AG04450 (cell line): ENCODE measurements around the gene ATP5F1E. TPM values are rescaled to one million over a fixed set of nuclear protein-coding genes. Genes with fewer than 3 reads are reported as not detected.

ENCODE experiments used
- CTCF ChIA-PET: fragments of 300-600, 350-600 bp; formaldehyde crosslinking; extraction: SDS; loops from one replicate; lab custom pipeline; 2022; ENCODE audit warnings: antibody characterized with exemption, inconsistent platforms; lab: Charles Lee
- POLR2A ChIA-PET: fragments of 350-600 bp; formaldehyde crosslinking; extraction: SDS; loops from one replicate; lab custom pipeline; 2021; ENCODE audit warnings: antibody characterized with exemption, inconsistent platforms; lab: Yijun Ruan, JAX
- DNase-seq: peaks from one replicate; pipeline ENCODE4 v3.0.0-alpha.2; 2011; ENCODE audit warnings: low read depth, low spot score
- H3K27ac ChIP-seq: one replicate; pipeline ENCODE4 v1.5.1; 2012; ENCODE audit warnings: low read depth, low read length, control low read depth
- H3K27me3 ChIP-seq: one replicate; pipeline ENCODE4 v1.6.0; 2012; ENCODE audit warnings: low read length; ENCODE audit not compliant: control insufficient read depth, insufficient read depth
- H3K4me3 ChIP-seq: 2 replicates; pipeline ENCODE4 v1.5.1; 2011; ENCODE audit warnings: mild to moderate bottlenecking, low read depth, low read length, control low read depth
- H3K9me3 ChIP-seq: 2 replicates; pipeline ENCODE4 v1.5.1; 2012; ENCODE audit warnings: low read length; ENCODE audit not compliant: control insufficient read depth, insufficient read depth
- polyA plus RNA-seq: library from polyadenylated mRNA; depleted of rRNA; stranded (reverse); fragments of >200 nt; gene quantifications from 2 replicates; pipeline ENCODE4 v1.2.3, GENCODE V29; 2011
- TF ChIP-seq, protein P1 (sequence below): IDR thresholded peaks from 2 replicates; pipeline ENCODE4 v1.5.1; 2011; ENCODE audit warnings: low read depth, low read length, control low read depth, inconsistent platforms

Gene ATP5F1E
- polyA plus RNA-seq, 1 experiment: 84.3 TPM

DNA sequence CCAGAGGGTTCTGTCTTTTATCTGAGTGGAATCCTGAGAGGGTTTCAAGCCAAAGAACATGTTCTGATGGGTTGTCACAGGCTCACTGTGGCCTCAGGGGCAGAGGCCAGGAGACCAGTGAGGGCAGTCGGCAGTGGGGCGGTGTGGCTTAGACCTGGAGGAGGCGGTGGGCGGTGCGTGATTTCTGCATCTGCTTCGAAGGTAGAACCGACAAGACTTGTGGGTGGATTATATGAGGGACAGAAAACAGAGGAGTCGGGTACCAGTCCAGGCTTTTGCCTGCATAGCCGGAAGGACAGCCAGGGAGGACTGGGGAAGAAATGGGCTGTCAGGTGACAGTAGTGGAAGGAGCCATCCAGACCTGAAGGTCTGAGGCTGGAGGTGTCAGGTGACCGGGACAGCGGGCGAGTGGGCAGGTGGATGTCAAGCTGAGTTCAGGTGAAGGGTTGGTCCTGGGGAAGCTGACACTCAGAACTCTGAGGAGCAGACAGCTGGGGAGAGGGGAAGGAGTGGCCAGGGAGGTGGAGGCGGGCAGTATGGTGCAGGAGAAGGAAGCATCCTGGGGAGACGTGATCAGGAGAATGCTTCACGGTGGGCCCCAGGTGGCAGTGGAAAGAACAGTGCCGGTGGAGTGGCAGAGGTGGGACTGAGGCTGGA is 28.2 kb downstream of the ATP5F1E start:
- no peak overlapping the region for H3K27ac ChIP-seq
- no peaks in the 10 kb centered on the region for H3K27me3 ChIP-seq
- no peak for DNase-seq
- no peak overlapping the region for H3K4me3 ChIP-seq
- POLR2A ChIA-PET: interaction anchor here (1.0 kb wide), 1 partner anchor 28 kb away, joined by 4 read pairs; the partner anchor contains the start of gene ATP5F1E
- TF ChIP-seq, protein P1, sequence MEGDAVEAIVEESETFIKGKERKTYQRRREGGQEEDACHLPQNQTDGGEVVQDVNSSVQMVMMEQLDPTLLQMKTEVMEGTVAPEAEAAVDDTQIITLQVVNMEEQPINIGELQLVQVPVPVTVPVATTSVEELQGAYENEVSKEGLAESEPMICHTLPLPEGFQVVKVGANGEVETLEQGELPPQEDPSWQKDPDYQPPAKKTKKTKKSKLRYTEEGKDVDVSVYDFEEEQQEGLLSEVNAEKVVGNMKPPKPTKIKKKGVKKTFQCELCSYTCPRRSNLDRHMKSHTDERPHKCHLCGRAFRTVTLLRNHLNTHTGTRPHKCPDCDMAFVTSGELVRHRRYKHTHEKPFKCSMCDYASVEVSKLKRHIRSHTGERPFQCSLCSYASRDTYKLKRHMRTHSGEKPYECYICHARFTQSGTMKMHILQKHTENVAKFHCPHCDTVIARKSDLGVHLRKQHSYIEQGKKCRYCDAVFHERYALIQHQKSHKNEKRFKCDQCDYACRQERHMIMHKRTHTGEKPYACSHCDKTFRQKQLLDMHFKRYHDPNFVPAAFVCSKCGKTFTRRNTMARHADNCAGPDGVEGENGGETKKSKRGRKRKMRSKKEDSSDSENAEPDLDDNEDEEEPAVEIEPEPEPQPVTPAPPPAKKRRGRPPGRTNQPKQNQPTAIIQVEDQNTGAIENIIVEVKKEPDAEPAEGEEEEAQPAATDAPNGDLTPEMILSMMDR: no peak
- H3K9me3 ChIP-seq: no peaks in the 10 kb centered on the region; the same call in 1 of the 2 replicates
- CTCF ChIA-PET: no interaction called here

DNA sequence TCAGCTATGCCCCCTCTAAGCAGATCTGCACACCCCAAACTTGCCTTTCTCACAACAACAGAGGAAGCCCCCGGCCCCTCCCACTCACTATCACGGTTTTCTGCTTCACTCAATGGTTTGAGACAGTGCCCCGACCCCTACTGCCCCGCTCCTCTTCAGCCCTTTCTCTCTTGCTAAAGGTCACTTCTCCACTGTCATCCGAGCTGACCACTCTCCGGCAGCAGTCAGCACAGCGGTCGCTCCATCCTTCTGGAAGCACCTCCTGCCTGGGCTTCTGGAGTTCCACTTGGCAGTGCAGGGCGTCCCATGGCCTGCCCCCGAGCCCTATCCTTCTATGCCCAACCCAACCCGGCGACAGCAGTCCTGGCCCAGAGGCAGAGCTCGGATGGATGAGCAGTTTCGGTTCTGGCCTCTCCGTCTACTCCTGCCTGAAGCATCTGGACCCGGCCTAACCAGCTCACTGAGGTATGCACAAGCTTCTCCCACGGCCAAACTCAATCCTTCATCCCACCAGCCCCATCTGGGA is 29.2 kb downstream of the ATP5F1E start:
- ChIA-PET CTCF (no interaction called here), POLR2A (interaction anchor here (1.0 kb wide), 1 partner anchor 29 kb away, joined by 4 read pairs; the partner anchor contains the start of gene ATP5F1E)
- Histone ChIP-seq H3K4me3 (no peak overlapping the region), H3K9me3 (no peaks in the 10 kb centered on the region; the same call in 1 of the 2 replicates), H3K27ac (no peak overlapping the region), H3K27me3 (no peaks in the 10 kb centered on the region)
- no peak for DNase-seq
- TF ChIP-seq, protein P1: no peak

DNA sequence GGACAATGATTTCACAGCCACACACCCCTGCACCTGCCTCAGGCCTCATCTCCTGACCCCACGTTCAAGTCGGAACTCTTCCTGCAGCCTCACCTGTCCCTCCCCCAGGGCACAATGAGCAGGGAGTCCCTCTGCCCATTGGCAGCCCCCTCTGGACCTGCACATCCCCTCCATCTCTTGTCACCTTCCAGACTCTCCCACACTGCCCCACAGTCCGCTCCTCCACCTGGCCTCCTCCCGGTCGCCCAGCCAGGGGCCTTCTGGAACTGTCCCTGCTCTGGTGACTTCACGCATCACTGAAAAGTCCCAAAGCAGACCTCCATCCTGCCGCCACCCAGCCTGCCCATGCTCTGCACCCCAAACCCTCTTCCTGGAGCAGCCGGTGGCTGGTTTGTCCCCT is 29.7 kb downstream of the ATP5F1E start:
- DNase-seq: no peak
- ChIA-PET CTCF (no interaction called here), POLR2A (no interaction called here)
- Histone ChIP-seq H3K27me3 (no peaks in the 10 kb centered on the region), H3K9me3 (no peaks in the 10 kb centered on the region; the same call in 1 of the 2 replicates), H3K4me3 (no peak overlapping the region), H3K27ac (no peak overlapping the region)
- TF ChIP-seq, protein P1: no peak

DNA sequence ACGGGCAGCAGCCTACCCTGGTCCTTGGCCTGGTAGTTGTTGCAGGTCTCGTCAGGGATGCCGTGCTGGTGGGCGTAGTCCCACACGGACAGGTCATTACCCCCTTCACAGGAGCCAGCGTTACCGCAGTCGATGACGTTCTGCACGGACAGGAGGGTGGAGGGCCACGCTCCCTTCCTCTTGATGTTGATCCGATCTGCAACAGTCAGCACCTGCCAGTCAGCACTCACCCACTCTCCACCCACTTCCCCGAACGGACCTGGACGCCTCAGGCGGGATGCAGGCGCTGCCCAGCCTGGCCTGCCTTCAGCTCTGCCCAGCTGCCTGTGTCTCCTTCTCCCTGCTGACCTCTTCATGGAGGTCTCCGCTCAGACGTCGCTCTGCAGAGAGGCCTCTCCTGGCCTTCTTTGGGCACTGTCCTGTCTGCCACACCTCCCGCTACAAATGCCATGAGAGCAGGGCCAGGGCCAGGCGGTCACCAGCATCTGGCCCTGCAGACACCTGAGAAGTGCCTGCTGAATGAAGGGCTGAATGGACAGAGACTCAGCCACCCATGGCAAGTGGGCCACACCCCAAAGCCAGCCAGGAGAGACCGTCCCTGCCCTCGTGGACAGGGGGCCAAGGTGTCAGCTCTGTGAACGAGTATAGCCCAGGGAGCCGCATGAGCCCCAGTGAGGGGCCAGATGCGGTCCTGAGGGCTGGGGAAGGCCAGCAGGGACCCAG is 30.5 kb downstream of the ATP5F1E start:
- H3K27ac ChIP-seq: no peak overlapping the region
- POLR2A ChIA-PET: no interaction called here
- no peaks in the 10 kb centered on the region; the same call in 1 of the 2 replicates for H3K9me3 ChIP-seq
- TF ChIP-seq, protein P1: no peak
- CTCF ChIA-PET: no interaction called here
- H3K27me3 ChIP-seq: no peaks in the 10 kb centered on the region
- H3K4me3 ChIP-seq: no peak overlapping the region
- no peak for DNase-seq

DNA sequence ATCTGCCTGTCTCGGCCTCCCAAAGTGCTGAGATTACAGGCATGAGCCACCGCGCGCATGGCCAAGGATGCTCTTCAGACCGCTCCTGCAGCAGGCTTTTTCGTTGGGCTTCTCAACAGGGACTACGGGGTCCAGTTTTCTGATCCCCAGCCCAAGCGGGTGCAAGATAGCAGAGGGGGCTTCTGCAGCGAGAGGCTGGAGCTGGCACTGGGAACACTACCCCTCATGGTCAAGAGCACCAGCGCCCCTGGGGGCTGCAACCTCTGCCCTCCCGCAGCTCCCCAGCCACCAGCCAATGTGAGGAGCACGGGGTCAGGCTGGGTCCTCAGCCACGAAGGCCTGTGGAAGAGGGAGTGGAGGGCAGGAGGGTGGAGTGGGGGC is 31.1 kb downstream of the ATP5F1E start:
- TF ChIP-seq, protein P1: no peak
- CTCF ChIA-PET: no interaction called here
- no peak for DNase-seq
- no peak overlapping the region for H3K27ac ChIP-seq
- H3K27me3 ChIP-seq: no peaks in the 10 kb centered on the region
- no peaks in the 10 kb centered on the region; the same call in 1 of the 2 replicates for H3K9me3 ChIP-seq
- H3K4me3 ChIP-seq: no peak overlapping the region
- POLR2A ChIA-PET: no interaction called here
